Activated T-cell treated with anti-CD3 and anti-CD28 coated beads, Interleukin-2, amount 50 U/mL, for 4 hours (primary cell): ENCODE results near the gene MCRIP2. TPM values are rescaled to one million over a fixed set of nuclear protein-coding genes. Genes with fewer than 3 reads are reported as not detected.
A peak's percentile ranks its signal among the peaks of the same experiment; 100 is the strongest.
"Not testable (repeated sequence)": the region's sequence is repeated elsewhere in the genome, so short reads cannot be mapped to it uniquely, and the experiment has no call there.

Experiments
- ATAC-seq, 2 donors: fragments of 200-7000 bp; cut with Tn5 transposase; one replicate each; pipeline ENCODE4 v1.10.0; 2021
- DNase-seq: peaks from one replicate; pipeline ENCODE4 v3.0.0-alpha.2; 2020
- H3K27me3 Mint-ChIP-seq: one replicate; pipeline ENCODE4 v1.8.0; 2021; ENCODE audit warnings: low read depth, mixed read lengths
- H3K36me3 Mint-ChIP-seq: one replicate; pipeline ENCODE4 v1.8.0; 2022; ENCODE audit warnings: mixed read lengths; ENCODE audit not compliant: insufficient read depth
- H3K4me1 Mint-ChIP-seq: one replicate; pipeline ENCODE4 v1.8.0; 2021; ENCODE audit warnings: low read depth, mixed read lengths
- H3K4me3 Mint-ChIP-seq: one replicate; pipeline ENCODE4 v1.8.0; 2021; ENCODE audit warnings: mild to moderate bottlenecking, moderate library complexity, mixed read lengths
- H3K9me3 Mint-ChIP-seq: one replicate; pipeline ENCODE4 v1.8.0; 2021; ENCODE audit warnings: mixed read lengths
- total RNA-seq, 3 donors: library from RNA; stranded (reverse); gene quantifications; one replicate each; pipeline ENCODE4 v1.2.1, GENCODE V29; 2021

MCRIP2 gene, protein sequence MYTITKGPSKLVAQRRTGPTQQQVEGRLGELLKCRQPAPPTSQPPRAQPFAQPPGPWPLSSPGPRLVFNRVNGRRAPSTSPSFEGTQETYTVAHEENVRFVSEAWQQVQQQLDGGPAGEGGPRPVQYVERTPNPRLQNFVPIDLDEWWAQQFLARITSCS
- total RNA-seq, result 100 to 1,000 TPM in 1 of 3 donors, 10 to 100 TPM in 2; 83.1 to 104 (median 88.2) TPM

GRCh38 chr16:641326-642188 is at the start of gene MCRIP2:
Gene MCRIP2 (plus strand): TSS chr16:641828. CDS start chr16:641992, 164 bp downstream.
- peak; percentile 53 to 59 for ATAC-seq
- H3K36me3 Mint-ChIP-seq, result no peaks in the 10 kb centered on the region
- no peaks in the 10 kb centered on the region for H3K9me3 Mint-ChIP-seq

DNA sequence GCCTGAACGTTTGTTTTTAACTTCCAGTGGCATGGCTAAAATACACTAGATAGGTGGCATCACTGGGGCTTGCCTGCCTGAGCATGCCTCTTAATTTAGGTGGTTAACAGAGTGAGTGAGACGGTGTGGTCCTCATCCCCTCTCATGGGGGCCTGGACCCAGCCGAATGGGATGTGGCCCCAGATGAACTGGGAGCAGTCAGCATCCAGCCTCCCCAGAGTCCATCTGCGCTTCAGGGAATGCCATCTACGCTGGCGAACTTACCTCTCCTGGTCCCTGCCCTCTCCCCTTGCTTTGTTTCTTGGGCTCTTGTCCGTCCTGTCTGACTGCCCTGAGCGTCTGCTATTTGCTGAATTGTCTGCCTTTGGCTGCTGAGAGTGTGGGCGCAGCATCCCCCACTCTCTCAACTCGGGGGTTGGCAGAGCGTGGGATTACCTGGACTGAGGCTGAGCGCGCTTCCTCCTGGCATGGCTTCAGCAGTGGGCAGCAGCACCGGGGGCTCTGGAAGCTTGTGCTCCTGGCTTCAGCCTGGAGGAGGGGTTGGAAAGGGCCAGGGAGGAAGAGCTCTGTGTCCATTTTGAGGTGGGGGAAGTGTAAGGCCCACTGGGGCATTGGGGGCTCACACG is 49.6 kb upstream of the MCRIP2 start:
- Mint-ChIP-seq H3K4me3 (peak overlapping the region; percentile 85), H3K4me1 (peaks cover 32% of the 10 kb centered on the region), H3K9me3 (no peaks in the 10 kb centered on the region), H3K36me3 (peaks cover 5% of the 10 kb centered on the region), H3K27me3 (no peaks in the 10 kb centered on the region)
- no peak for DNase-seq
- ATAC-seq, result no peak

More at GRCh38 chr16:641326-642188, at the start of gene MCRIP2:
- DNase-seq, result peak; percentile 54
- Mint-ChIP-seq H3K4me3 (peak within 1 kb of the TSS; percentile 79), H3K27me3 (peaks cover 3% of the 10 kb centered on the region), H3K4me1 (peaks cover 17% of the 10 kb centered on the region)

- H3K4me1 Mint-ChIP-seq, result peaks cover 30% of the 10 kb centered on the region
- peaks cover 5% of the 10 kb centered on the region for H3K36me3 Mint-ChIP-seq
- H3K9me3 Mint-ChIP-seq, result no peaks in the 10 kb centered on the region
- ATAC-seq (no peak), DNase-seq (no peak)
- no peaks in the 10 kb centered on the region for H3K27me3 Mint-ChIP-seq
- H3K4me3 Mint-ChIP-seq, result no peak overlapping the region
Observed at GRCh38 chr16:592518-593306, 48.9 kb upstream of the MCRIP2 start.

GRCh38 chr16:593406-593805 is 48.2 kb upstream of the MCRIP2 start:
- H3K9me3 Mint-ChIP-seq, result no peaks in the 10 kb centered on the region
- H3K36me3 Mint-ChIP-seq, result peaks cover 5% of the 10 kb centered on the region
- DNase-seq (no peak), ATAC-seq (no peak)
- peaks cover 30% of the 10 kb centered on the region for H3K4me1 Mint-ChIP-seq
- H3K27me3 Mint-ChIP-seq, result no peaks in the 10 kb centered on the region
- H3K4me3 Mint-ChIP-seq, result no peak overlapping the region

GRCh38 chr16:593807-594206 is 47.8 kb upstream of the MCRIP2 start:
- H3K27me3 Mint-ChIP-seq, result no peaks in the 10 kb centered on the region
- H3K9me3 Mint-ChIP-seq, result no peaks in the 10 kb centered on the region
- H3K36me3 Mint-ChIP-seq, result peaks cover 5% of the 10 kb centered on the region
- H3K4me3 Mint-ChIP-seq, result no peak overlapping the region
- DNase-seq (no peak), ATAC-seq (no peak)
- H3K4me1 Mint-ChIP-seq, result peaks cover 28% of the 10 kb centered on the region

GRCh38 chr16:595094-595528 is 46.5 kb upstream of the MCRIP2 start:
- DNase-seq (no peak), ATAC-seq (no peak)
- peaks cover 5% of the 10 kb centered on the region for H3K36me3 Mint-ChIP-seq
- H3K4me3 Mint-ChIP-seq, result no peak overlapping the region
- peaks cover 28% of the 10 kb centered on the region for H3K4me1 Mint-ChIP-seq
- no peaks in the 10 kb centered on the region for H3K9me3 Mint-ChIP-seq
- H3K27me3 Mint-ChIP-seq, result no peaks in the 10 kb centered on the region

- peaks cover 22% of the 10 kb centered on the region for H3K4me1 Mint-ChIP-seq
- no peaks in the 10 kb centered on the region for H3K9me3 Mint-ChIP-seq
- H3K4me3 Mint-ChIP-seq, result no peak overlapping the region
- ATAC-seq (no peak), DNase-seq (no peak)
- H3K27me3 Mint-ChIP-seq, result no peaks in the 10 kb centered on the region
- H3K36me3 Mint-ChIP-seq, result peaks cover 7% of the 10 kb centered on the region
Observed at GRCh38 chr16:595942-596735, 45.5 kb upstream of the MCRIP2 start.

DNA sequence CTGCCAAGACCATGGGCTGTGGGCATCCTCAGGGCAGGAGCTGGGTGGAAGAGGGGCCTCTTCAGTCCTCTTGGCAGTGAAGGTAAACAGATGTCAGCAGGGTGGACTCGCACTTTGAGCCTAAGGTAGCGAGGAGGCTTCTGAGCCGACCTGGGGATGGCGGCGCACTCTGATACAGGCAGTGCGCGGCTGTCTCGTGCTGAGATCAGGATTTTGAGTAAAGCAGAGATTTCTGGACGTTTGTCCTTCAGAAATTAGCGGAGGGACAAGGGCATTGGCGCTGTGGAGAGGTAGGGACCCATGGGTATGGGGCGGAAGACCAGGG is 44.9 kb upstream of the MCRIP2 start:
- Mint-ChIP-seq H3K27me3 (no peaks in the 10 kb centered on the region), H3K36me3 (peaks cover 7% of the 10 kb centered on the region), H3K9me3 (no peaks in the 10 kb centered on the region), H3K4me1 (peaks cover 19% of the 10 kb centered on the region), H3K4me3 (no peak overlapping the region)
- ATAC-seq (no peak), DNase-seq (no peak)

DNA sequence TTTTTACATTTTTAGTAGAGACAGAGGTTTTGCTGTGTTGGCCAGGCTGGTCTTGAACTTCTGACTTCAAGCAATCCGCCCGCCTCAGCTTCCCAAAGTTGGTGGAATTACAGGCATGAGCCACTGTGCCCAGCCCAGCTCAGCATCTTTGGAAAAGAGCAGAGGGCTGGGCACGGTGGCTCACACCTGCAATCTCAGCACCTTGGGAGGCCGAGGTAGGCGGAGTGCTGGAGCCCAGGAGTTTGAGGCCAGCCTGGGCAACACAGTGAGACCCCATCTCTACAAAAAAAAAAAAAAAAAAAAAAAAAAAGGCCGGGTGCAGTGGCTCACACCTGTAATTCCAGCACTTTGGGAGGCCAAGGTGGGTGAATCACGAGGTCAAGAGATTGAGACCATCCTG is 44.0 kb upstream of the MCRIP2 start:
- H3K4me1 Mint-ChIP-seq, result peaks cover 13% of the 10 kb centered on the region
- H3K36me3 Mint-ChIP-seq, H3K27me3 Mint-ChIP-seq, H3K4me3 Mint-ChIP-seq, ATAC-seq, DNase-seq, H3K9me3 Mint-ChIP-seq: not testable (repeated sequence)

- peaks cover 5% of the 10 kb centered on the region for H3K36me3 Mint-ChIP-seq
- H3K4me1 Mint-ChIP-seq, result peaks cover 10% of the 10 kb centered on the region
- no peak for ATAC-seq
- no peaks in the 10 kb centered on the region for H3K27me3 Mint-ChIP-seq
- H3K9me3 Mint-ChIP-seq, result no peaks in the 10 kb centered on the region
- H3K4me3 Mint-ChIP-seq, result no peak overlapping the region
- DNase-seq, result no peak
Observed at GRCh38 chr16:598823-599739, 42.5 kb upstream of the MCRIP2 start.

- peaks cover 4% of the 10 kb centered on the region for H3K36me3 Mint-ChIP-seq
Observed at GRCh38 chr16:600781-601180, 40.8 kb upstream of the MCRIP2 start.

DNA sequence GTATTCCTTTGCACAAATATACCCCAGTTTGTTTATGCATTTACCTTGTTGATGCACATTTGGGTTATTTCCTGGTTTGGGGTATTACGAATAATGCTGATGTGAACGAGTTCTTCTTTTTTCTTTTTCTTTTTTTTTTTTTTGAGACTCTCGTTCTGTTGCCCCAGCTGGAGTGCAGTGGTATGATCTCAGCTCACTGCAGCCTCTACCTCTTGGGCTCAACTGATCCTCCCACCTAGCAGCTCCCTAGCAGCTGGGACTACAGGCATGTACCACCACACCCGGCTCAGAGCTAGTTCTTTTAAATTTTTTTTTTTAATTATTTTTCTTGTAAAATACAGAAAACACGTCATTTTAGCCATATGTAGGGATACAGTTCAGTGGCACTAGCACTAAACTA is 37.7 kb upstream of the MCRIP2 start:
- Mint-ChIP-seq H3K4me1 (peaks cover 6% of the 10 kb centered on the region), H3K27me3 (no peaks in the 10 kb centered on the region), H3K4me3 (no peak overlapping the region), H3K36me3 (peaks cover 2% of the 10 kb centered on the region), H3K9me3 (no peaks in the 10 kb centered on the region)
- ATAC-seq (no peak), DNase-seq (no peak)

More at GRCh38 chr16:600781-601180, 40.8 kb upstream of the MCRIP2 start:
- Mint-ChIP-seq H3K9me3 (no peaks in the 10 kb centered on the region), H3K27me3 (no peaks in the 10 kb centered on the region), H3K4me3 (no peak overlapping the region), H3K4me1 (peaks cover 8% of the 10 kb centered on the region)
- no peak for ATAC-seq
- DNase-seq, result no peak
